Testis (tissue), 3 donors: ENCODE measurements around the gene PRADC1. TPM values are rescaled to one million over a fixed set of nuclear protein-coding genes. Genes with fewer than 3 reads are reported as not detected.

Source experiments
- DNase-seq: peaks from one replicate; pipeline ENCODE4 v3.0.0-alpha.2; 2019
- H3K27ac ChIP-seq, 2 donors: fragments of 200-600 bp; sonication (generic); one replicate each; pipeline ENCODE4 v1.5.1; 2019
- H3K27me3 ChIP-seq: fragments of 200-600 bp; sonication (generic); one replicate; pipeline ENCODE4 v1.5.1; 2019
- H3K36me3 ChIP-seq: fragments of 200-600 bp; sonication (generic); one replicate; pipeline ENCODE4 v1.5.1; 2017; ENCODE audit warnings: low read depth; ENCODE audit errors: missing control alignments
- H3K4me1 ChIP-seq: fragments of 200-600 bp; sonication (generic); one replicate; pipeline ENCODE4 v1.5.1; 2019
- H3K4me3 ChIP-seq, 2 donors: fragments of 200-600 bp; sonication (generic); one replicate each; pipeline ENCODE4 v1.5.1; 2017 to 2019
- H3K9me3 ChIP-seq: fragments of 200-600 bp; sonication (generic); one replicate; pipeline ENCODE4 v1.5.1; 2017
- CTCF ChIP-seq, 3 experiments: fragments of 450-650 bp in 2 of 3; fragments of 200-600 bp in 1 of 3; sonication (generic) in 1 of 3; IDR thresholded peaks; one replicate each; pipeline ENCODE4 v1.5.1; 2016 to 2019; ENCODE audit warnings: antibody characterized with exemption in 3 of 3, mild to moderate bottlenecking in 2 of 3, moderate library complexity in 1 of 3
- POLR2A ChIP-seq: fragments of 450-650 bp; IDR thresholded peaks from one replicate; pipeline ENCODE4 v1.6.1; 2017; ENCODE audit warnings: antibody characterized with exemption, mild to moderate bottlenecking, moderate library complexity
- WGBS, 2 donors: methylation state at CpG; one replicate each; pipeline ENCODE4 v1.1.5; 2018; 5-methylcytosine and 5-hydroxymethylcytosine counted together
- intact Hi-C: fragments of 100-400 bp; cut with DNase I; formaldehyde crosslinking; loops from one replicate; pipeline ENCODE4 v1.15.1; 2023; ENCODE audit warnings: low total_unique reads
- polyA plus RNA-seq: library from polyadenylated mRNA; stranded (reverse); fragments of 350-450 nt; fragmentation: Illumina TruSeq; extraction: RNeasy Lipid Tissue Mini Kit (QIAGEN cat#74804); gene quantifications from one replicate; pipeline ENCODE4 v1.2.3, GENCODE V29; 2014; ENCODE audit warnings: low read depth, low replicate concordance; ENCODE audit not compliant: insufficient read depth
- total RNA-seq, 2 donors: library from RNA; depleted of rRNA; stranded (reverse); fragments of >200 nt; gene quantifications; one replicate each; pipeline ENCODE4 v1.2.3, GENCODE V29; 2016

Gene PRADC1
- total and polyA plus RNA-seq, 3 donors from 2014 or later, result 21.3 to 47.1 (median 29.2) TPM

GRCh38 chr2:73228631-73229030, 4.4 kb downstream of the PRADC1 start:
- TF ChIP-seq POLR2A, result no peak
- TF ChIP-seq CTCF (IDR thresholded peaks at IDR 0.05), result no peak
- intact Hi-C loops, result no loop called here
- Histone ChIP-seq H3K27me3 (no peaks in the 10 kb centered on the region), H3K4me1 (peaks cover 5% of the 10 kb centered on the region), H3K27ac (no peak overlapping the region), H3K9me3 (no peaks in the 10 kb centered on the region), H3K4me3 (no peak overlapping the region), H3K36me3 (no peaks in the 10 kb centered on the region)
- 77 to 82% methylated on average over 9 to 14 of the region's 14 CpGs for WGBS, 2 donors
- no peak for DNase-seq

- H3K36me3 ChIP-seq, result no peaks in the 10 kb centered on the region
- H3K27ac ChIP-seq, result no peak overlapping the region
- no peak overlapping the region for H3K4me3 ChIP-seq
- no peaks in the 10 kb centered on the region for H3K9me3 ChIP-seq
- intact Hi-C loops, result no loop called here
- TF ChIP-seq POLR2A (no peak), CTCF (IDR thresholded peaks at IDR 0.05) (no peak)
- 89 to 90% methylated on average over 3 of the region's 3 CpGs for WGBS, 2 donors
- H3K4me1 ChIP-seq, result no peaks in the 10 kb centered on the region
- no peaks in the 10 kb centered on the region for H3K27me3 ChIP-seq
- no peak for DNase-seq
Measured at GRCh38 chr2:73227086-73227485, 6.0 kb downstream of the PRADC1 start.

- 74 to 81% methylated on average over 8 to 9 of the region's 9 CpGs for WGBS, 2 donors
- intact Hi-C loops, result no loop called here
- Histone ChIP-seq H3K4me3 (no peak overlapping the region), H3K27ac (no peak overlapping the region), H3K4me1 (no peaks in the 10 kb centered on the region), H3K36me3 (no peaks in the 10 kb centered on the region), H3K27me3 (no peaks in the 10 kb centered on the region), H3K9me3 (no peaks in the 10 kb centered on the region)
- no peak for DNase-seq
- TF ChIP-seq CTCF (IDR thresholded peaks at IDR 0.05) (no peak), POLR2A (no peak)
Measured at GRCh38 chr2:73225513-73226360, 7.3 kb downstream of the PRADC1 start.

- no peak overlapping the region for H3K27ac ChIP-seq
- no peak overlapping the region for H3K4me3 ChIP-seq
- TF ChIP-seq POLR2A, result no peak
- TF ChIP-seq CTCF (IDR thresholded peaks at IDR 0.05), result no peak
- H3K27me3 ChIP-seq, result no peaks in the 10 kb centered on the region
- H3K4me1 ChIP-seq, result no peaks in the 10 kb centered on the region
- H3K9me3 ChIP-seq, result no peaks in the 10 kb centered on the region
- H3K36me3 ChIP-seq, result no peaks in the 10 kb centered on the region
- DNase-seq, result no peak
- WGBS, 2 donors, result 92 to 93% methylated on average over 4 of the region's 4 CpGs
- intact Hi-C loops, result no loop called here
Measured at GRCh38 chr2:73223821-73224220, 9.2 kb downstream of the PRADC1 start.

GRCh38 chr2:73218298-73218697, 14.7 kb downstream of the PRADC1 start:
- Histone ChIP-seq H3K27ac (no peak overlapping the region), H3K36me3 (no peaks in the 10 kb centered on the region), H3K4me3 (no peak overlapping the region), H3K4me1 (peaks cover 3% of the 10 kb centered on the region), H3K9me3 (no peaks in the 10 kb centered on the region), H3K27me3 (no peaks in the 10 kb centered on the region)
- intact Hi-C loops, result no loop called here
- TF ChIP-seq CTCF (IDR thresholded peaks at IDR 0.05) (no peak), POLR2A (no peak)
- no peak for DNase-seq
